ENCODE results near the gene CCDC6. TPM values are rescaled to one million over a fixed set of nuclear protein-coding genes. Genes with fewer than 3 reads are reported as not detected.

The CCDC6 gene
- total and polyA plus RNA-seq, 9 of the 15 experiments (the other 6 are each of a cell fraction or from before 2014, with no cell fraction given), result 10.4 to 41.0 (median 20.9) TPM

- TF ChIP-seq CEBPZ (IDR thresholded peaks at IDR 0.05; ENCODE audit: borderline replicate concordance, low read depth, low read length), result no peak
- TF ChIP-seq HNRNPUL1 (IDR thresholded peaks at IDR 0.05; ENCODE audit: low read length), result no peak
- peak; percentile 21; the same call in 1 of the 2 replicates for TF ChIP-seq GTF2F1 (IDR thresholded peaks at IDR 0.05; ENCODE audit: low read depth, low read length)
- peak; percentile 53 for TF ChIP-seq CBX1 (IDR thresholded peaks at IDR 0.05; ENCODE audit: low read depth)
- TF ChIP-seq KAT7 (CRISPR knock-in tag; IDR thresholded peaks at IDR 0.05; ENCODE audit: borderline replicate concordance), result no peak
- TF ChIP-seq ETV1 (tag; conservative IDR thresholded peaks at IDR 0.05; ENCODE audit: low read depth), result no peak
- peak; percentile 64 for TF ChIP-seq ZNF395 (CRISPR knock-in tag; IDR thresholded peaks at IDR 0.05)
- no peak for TF ChIP-seq CCAR2 (IDR thresholded peaks at IDR 0.05; ENCODE audit: low read depth, low read length)
- no peak for TF ChIP-seq ATF3 (IDR thresholded peaks at IDR 0.05)
- no peak; the same call in 1 of the 2 replicates for TF ChIP-seq ATF3 (CRISPR knock-in tag; conservative IDR thresholded peaks at IDR 0.05)
- TF ChIP-seq HNRNPH1 (optimal IDR thresholded peaks at IDR 0.05; ENCODE audit: low read depth, low read length), result no peak
- no peak for TF ChIP-seq HNRNPK (IDR thresholded peaks at IDR 0.05; ENCODE audit: low read depth, low read length, poor library complexity, severe bottlenecking)
- peak; percentile 86 for TF ChIP-seq XRCC5 (IDR thresholded peaks at IDR 0.05; ENCODE audit: low read depth, low read length)
- TF ChIP-seq POLR2B (IDR thresholded peaks at IDR 0.05; ENCODE audit: low read depth, partially characterized antibody), result peak; percentile 66
- TF ChIP-seq ZNF655 (CRISPR knock-in tag; IDR thresholded peaks at IDR 0.05), result no peak
- TF ChIP-seq FIP1L1 (IDR thresholded peaks at IDR 0.05; ENCODE audit: low read depth, low read length, poor library complexity, severe bottlenecking), result peak; percentile 55
- no peak for TF ChIP-seq LARP7 (IDR thresholded peaks at IDR 0.05)
- TF ChIP-seq ZBED1 (IDR thresholded peaks at IDR 0.05), result no peak
- TF ChIP-seq FOXK2 (conservative IDR thresholded peaks at IDR 0.05 in 1 of 2, IDR thresholded peaks at IDR 0.05 in 1 of 2; ENCODE audit: low read depth in 2 of 2), result peak; percentile 78 to 82
These were observed at the start of gene CCDC6 (continued) for GRCh38 chr10:59906417-59907202.
